HepG2 (cell line): Measurements from ENCODE around the gene CCDC201. TPM values are rescaled to one million over a fixed set of nuclear protein-coding genes. Genes with fewer than 3 reads are reported as not detected.
A peak's percentile ranks its signal among the peaks of the same experiment; 100 is the strongest.

Experiments used
- ARID4A ChIP-seq: sonication (generic); formaldehyde crosslinking; IDR thresholded peaks from 2 replicates; pipeline ENCODE4 v1.5.0; 2020; ENCODE audit warnings: mild to moderate bottlenecking, missing genetic modification reagents, borderline replicate concordance
- CBX1 ChIP-seq: IDR thresholded peaks from one replicate; pipeline ENCODE4 v1.6.1; 2016; ENCODE audit warnings: antibody characterized with exemption, low read depth
- CBX2 ChIP-seq, 2 experiments: fragments of 200-600 bp in 1 of 2; sonication (generic); formaldehyde crosslinking in 1 of 2; IDR thresholded peaks; 2 replicates each; pipeline versions ENCODE4 v1.7.0 to v1.8.1; 2018 to 2022; ENCODE audit warnings: low read depth in 2 of 2, low read length in 1 of 2, mild to moderate bottlenecking in 1 of 2, missing genetic modification reagents in 1 of 2
- CENPBD1 ChIP-seq: sonication (generic); formaldehyde crosslinking; IDR thresholded peaks from 2 replicates; pipeline ENCODE4 v1.8.0; 2022; ENCODE audit warnings: missing genetic modification reagents, low read depth, mild to moderate bottlenecking, borderline replicate concordance
- E2F5 ChIP-seq: sonication (generic); formaldehyde crosslinking; conservative IDR thresholded peaks from 2 replicates; pipeline ENCODE4 v1.4.0; 2020; ENCODE audit warnings: missing genetic modification reagents
- ELF4 ChIP-seq: sonication (generic); formaldehyde crosslinking; IDR thresholded peaks from 2 replicates; pipeline ENCODE4 v1.5.0; 2020; ENCODE audit warnings: missing genetic modification reagents, mild to moderate bottlenecking, moderate library complexity, borderline replicate concordance
- HMGA1 ChIP-seq: sonication (generic); formaldehyde crosslinking; conservative IDR thresholded peaks from 2 replicates; pipeline ENCODE4 v1.4.0; 2020; ENCODE audit warnings: missing genetic modification reagents
- NFIB ChIP-seq: sonication (generic); formaldehyde crosslinking; IDR thresholded peaks from 2 replicates; pipeline ENCODE4 v1.9.0; 2021; ENCODE audit warnings: missing genetic modification reagents, mild to moderate bottlenecking, borderline replicate concordance
- NONO ChIP-seq, 2 experiments: fragments of 450-650 bp in 1 of 2; sonication (generic) in 1 of 2; formaldehyde crosslinking in 1 of 2; IDR thresholded peaks in 1 of 2; conservative IDR thresholded peaks in 1 of 2; 2 replicates each; pipeline versions ENCODE4 v1.6.1 to v1.8.0; 2017 to 2022; ENCODE audit warnings: mild to moderate bottlenecking in 1 of 2, missing genetic modification reagents in 1 of 2, moderate library complexity in 1 of 2
- TSC22D2 ChIP-seq: sonication (generic); formaldehyde crosslinking; IDR thresholded peaks from 2 replicates; pipeline ENCODE4 v1.5.1; 2020; ENCODE audit warnings: missing genetic modification reagents, mild to moderate bottlenecking, borderline replicate concordance
- ZMYM2 ChIP-seq: sonication (generic); formaldehyde crosslinking; IDR thresholded peaks from 2 replicates; pipeline ENCODE4 v1.8.0; 2022; ENCODE audit warnings: mild to moderate bottlenecking, missing genetic modification reagents
- ZNF18 ChIP-seq: sonication (generic); formaldehyde crosslinking; IDR thresholded peaks from 2 replicates; pipeline ENCODE4 v1.8.0; 2022; ENCODE audit warnings: mild to moderate bottlenecking, missing genetic modification reagents; ENCODE audit not compliant: insufficient replicate concordance
- ZNF20 ChIP-seq: sonication (generic); formaldehyde crosslinking; IDR thresholded peaks from 2 replicates; pipeline ENCODE4 v1.4.0; 2020; ENCODE audit warnings: mild to moderate bottlenecking, moderate library complexity, missing genetic modification reagents
- ZNF260 ChIP-seq: sonication (generic); formaldehyde crosslinking; IDR thresholded peaks from 2 replicates; pipeline ENCODE4 v1.4.0; 2020; ENCODE audit warnings: missing genetic modification reagents, low read depth, mild to moderate bottlenecking, borderline replicate concordance
- ZNF264 ChIP-seq: sonication (generic); formaldehyde crosslinking; IDR thresholded peaks from 2 replicates; pipeline ENCODE4 v1.4.0; 2020; ENCODE audit warnings: missing genetic modification reagents
- ZNF704 ChIP-seq: sonication (generic); formaldehyde crosslinking; IDR thresholded peaks from 2 replicates; pipeline ENCODE4 v1.8.1; 2023; ENCODE audit warnings: mild to moderate bottlenecking, inconsistent platforms, moderate library complexity, missing genetic modification reagents, borderline replicate concordance
- polyA plus RNA-seq, 8 experiments: library from polyadenylated mRNA; depleted of rRNA in 3 of 8; stranded (reverse) in 7 of 8; unstranded in 1 of 8; fragments of >200 nt; fragmentation: Illumina TruSeq in 4 of 8; extraction: Trizol in 4 of 8; gene quantifications; 2 replicates each; pipeline versions ENCODE4 v1.2.1 to v1.2.3, GENCODE V29; 2011 to 2016; ENCODE audit warnings: low read depth in 4 of 8, missing spikeins in 1 of 8, mixed read lengths in 1 of 8; ENCODE audit not compliant: insufficient read depth in 1 of 8
- total RNA-seq, 5 experiments: library from RNA; depleted of rRNA; stranded (reverse); fragments of >200 nt; fragmentation: Illumina TruSeq; extraction: Trizol; gene quantifications; 2 replicates each; pipeline ENCODE4 v1.2.3, GENCODE V29; 2016; ENCODE audit warnings: low read depth in 1 of 5

The CCDC201 gene
- total and polyA plus RNA-seq, 2 of the 13 experiments (the other 11 are each of a cell fraction or from before 2014, with no cell fraction given): 0.92 TPM; not detected in 1

DNA sequence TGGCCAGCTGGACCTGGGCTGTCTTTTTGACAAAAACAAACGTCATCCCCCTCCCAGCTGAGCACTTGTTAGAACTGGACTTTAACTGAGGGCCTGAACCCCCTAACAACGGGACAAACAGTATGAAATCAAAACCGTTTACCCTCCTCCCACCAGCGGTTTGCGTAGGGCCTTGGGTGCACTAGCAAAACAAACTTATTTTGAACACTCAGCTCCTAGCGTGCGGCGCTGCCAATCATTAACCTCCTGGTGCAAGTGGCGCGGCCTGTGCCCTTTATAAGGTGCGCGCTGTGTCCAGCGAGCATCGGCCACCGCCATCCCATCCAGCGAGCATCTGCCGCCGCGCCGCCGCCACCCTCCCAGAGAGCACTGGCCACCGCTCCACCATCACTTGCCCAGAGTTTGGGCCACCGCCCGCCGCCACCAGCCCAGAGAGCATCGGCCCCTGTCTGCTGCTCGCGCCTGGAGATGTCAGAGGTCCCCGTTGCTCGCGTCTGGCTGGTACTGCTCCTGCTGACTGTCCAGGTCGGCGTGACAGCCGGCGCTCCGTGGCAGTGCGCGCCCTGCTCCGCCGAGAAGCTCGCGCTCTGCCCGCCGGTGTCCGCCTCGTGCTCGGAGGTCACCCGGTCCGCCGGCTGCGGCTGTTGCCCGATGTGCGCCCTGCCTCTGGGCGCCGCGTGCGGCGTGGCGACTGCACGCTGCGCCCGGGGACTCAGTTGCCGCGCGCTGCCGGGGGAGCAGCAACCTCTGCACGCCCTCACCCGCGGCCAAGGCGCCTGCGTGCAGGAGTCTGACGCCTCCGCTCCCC lies 15.5 kb upstream of the CCDC201 start, which contains the start of gene IGFBP1 (continued):
- no peak for TF ChIP-seq CBX2 (IDR thresholded peaks at IDR 0.05; ENCODE audit: low read depth, low read length)
- peak; percentile 66; the same call in 1 of the 2 replicates for TF ChIP-seq CBX2 (CRISPR knock-in tag; IDR thresholded peaks at IDR 0.05; ENCODE audit: low read depth)
- TF ChIP-seq ZNF20 (CRISPR knock-in tag): no peak
- peak; percentile 92; the same call in 1 of the 2 replicates for TF ChIP-seq ZNF704
- TF ChIP-seq ZNF18: peak; percentile 92
- TF ChIP-seq ARID4A (CRISPR knock-in tag): peak; percentile 90
- no peak for TF ChIP-seq ZNF260 (CRISPR knock-in tag)
- peak; percentile 99 for TF ChIP-seq CBX1
- peak; percentile 70; the same call in 1 of the 2 replicates for TF ChIP-seq ZMYM2
- TF ChIP-seq NONO (IDR thresholded peaks at IDR 0.05): no peak
- peak; percentile 74 for TF ChIP-seq NONO (CRISPR knock-in tag; conservative IDR thresholded peaks at IDR 0.05)
- no peak for TF ChIP-seq ELF4 (CRISPR knock-in tag)
- TF ChIP-seq ZNF264 (CRISPR knock-in tag): 0 out of 2 replicates have a peak, but pooled peaks have one; percentile 64
- no peak for TF ChIP-seq E2F5
- no peak for TF ChIP-seq NFIB
- no peak for TF ChIP-seq HMGA1 (CRISPR knock-in tag)
- TF ChIP-seq CENPBD1 (CRISPR knock-in tag): no peak
- TF ChIP-seq TSC22D2 (CRISPR knock-in tag): peak; percentile 56; the same call in 1 of the 2 replicates
